Kidney epithelial cell (primary cell): ENCODE data around the gene SLIT1. TPM values are rescaled to one million over a fixed set of nuclear protein-coding genes. Genes with fewer than 3 reads are reported as not detected.
A peak's percentile ranks its signal among the peaks of the same experiment; 100 is the strongest.

ENCODE experiments used
- DNase-seq: peaks from one replicate; pipeline ENCODE4 v3.0.0-alpha.2; 2010; ENCODE audit warnings: low read depth
- H3K27me3 ChIP-seq: 2 replicates; pipeline ENCODE4 v1.6.0; 2011; ENCODE audit warnings: low read length; ENCODE audit not compliant: control insufficient read depth, insufficient read depth
- H3K36me3 ChIP-seq: 2 replicates; pipeline ENCODE4 v1.5.1; 2011; ENCODE audit warnings: low read length; ENCODE audit not compliant: control insufficient read depth, insufficient read depth
- H3K4me3 ChIP-seq: 2 replicates; pipeline ENCODE4 v1.5.1; 2011; ENCODE audit warnings: low read depth, mild to moderate bottlenecking, control low read depth, low read length
- total RNA-seq: library from RNA; depleted of rRNA; stranded (reverse); fragments of >200 nt; gene quantifications from 2 replicates; pipeline ENCODE4 v1.2.3, GENCODE V29; 2015
- TF ChIP-seq, protein P1 (sequence below): IDR thresholded peaks from 2 replicates; pipeline ENCODE4 v1.5.1; 2011; ENCODE audit warnings: mild to moderate bottlenecking, moderate library complexity, low read length, control low read depth, inconsistent platforms; ENCODE audit not compliant: insufficient read depth, poor library complexity, severe bottlenecking

SLIT1 gene
- total RNA-seq = 0.07 and 0.17 TPM in 2 replicates

DNA sequence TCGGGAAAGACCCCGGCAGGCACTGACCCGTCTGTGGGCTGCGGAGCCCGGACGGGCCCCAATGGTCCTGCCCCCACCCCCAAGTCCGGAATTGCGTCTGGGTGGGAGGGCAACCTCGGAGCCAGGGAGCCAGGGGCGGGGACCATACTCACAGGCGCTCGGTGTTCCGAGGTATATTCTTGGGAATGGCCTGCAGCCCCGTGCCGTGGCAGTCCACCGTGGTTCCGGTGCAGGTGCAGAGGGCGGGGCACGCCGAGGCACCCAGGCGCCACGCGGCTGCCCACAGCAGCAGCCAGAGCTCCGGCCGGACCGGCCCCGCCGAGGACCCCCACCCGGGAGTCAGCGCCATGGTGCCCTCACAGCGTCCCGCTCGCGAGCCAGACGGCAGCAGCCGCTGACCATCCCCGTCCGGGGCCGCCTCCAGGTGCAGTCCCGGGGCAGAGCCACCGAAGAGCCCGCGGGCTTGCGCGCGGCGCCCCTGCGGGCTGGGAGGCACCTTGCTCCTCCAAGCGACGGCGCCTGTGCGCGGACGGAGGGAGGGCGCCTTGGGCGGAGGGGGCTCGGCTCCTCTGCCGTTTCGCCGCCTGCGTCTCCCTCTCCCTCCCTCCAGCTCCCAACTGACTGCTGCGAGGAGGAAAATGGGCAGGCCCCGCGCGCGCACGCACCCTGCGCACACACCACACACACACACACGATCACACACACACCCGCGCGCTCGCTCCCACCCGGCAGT lies at the start of gene SLIT1:
Gene SLIT1 (minus strand): TSS at position 634 of the 733 bp plus-strand sequence. CDS start 285 bp downstream, at position 349.
- no peak for DNase-seq
- Histone ChIP-seq H3K36me3 (no peaks in the 10 kb centered on the region), H3K4me3 (no peak within 1 kb of the TSS), H3K27me3 (peaks cover 79% of the 10 kb centered on the region)
- TF ChIP-seq, protein P1, sequence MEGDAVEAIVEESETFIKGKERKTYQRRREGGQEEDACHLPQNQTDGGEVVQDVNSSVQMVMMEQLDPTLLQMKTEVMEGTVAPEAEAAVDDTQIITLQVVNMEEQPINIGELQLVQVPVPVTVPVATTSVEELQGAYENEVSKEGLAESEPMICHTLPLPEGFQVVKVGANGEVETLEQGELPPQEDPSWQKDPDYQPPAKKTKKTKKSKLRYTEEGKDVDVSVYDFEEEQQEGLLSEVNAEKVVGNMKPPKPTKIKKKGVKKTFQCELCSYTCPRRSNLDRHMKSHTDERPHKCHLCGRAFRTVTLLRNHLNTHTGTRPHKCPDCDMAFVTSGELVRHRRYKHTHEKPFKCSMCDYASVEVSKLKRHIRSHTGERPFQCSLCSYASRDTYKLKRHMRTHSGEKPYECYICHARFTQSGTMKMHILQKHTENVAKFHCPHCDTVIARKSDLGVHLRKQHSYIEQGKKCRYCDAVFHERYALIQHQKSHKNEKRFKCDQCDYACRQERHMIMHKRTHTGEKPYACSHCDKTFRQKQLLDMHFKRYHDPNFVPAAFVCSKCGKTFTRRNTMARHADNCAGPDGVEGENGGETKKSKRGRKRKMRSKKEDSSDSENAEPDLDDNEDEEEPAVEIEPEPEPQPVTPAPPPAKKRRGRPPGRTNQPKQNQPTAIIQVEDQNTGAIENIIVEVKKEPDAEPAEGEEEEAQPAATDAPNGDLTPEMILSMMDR = no peak

DNA sequence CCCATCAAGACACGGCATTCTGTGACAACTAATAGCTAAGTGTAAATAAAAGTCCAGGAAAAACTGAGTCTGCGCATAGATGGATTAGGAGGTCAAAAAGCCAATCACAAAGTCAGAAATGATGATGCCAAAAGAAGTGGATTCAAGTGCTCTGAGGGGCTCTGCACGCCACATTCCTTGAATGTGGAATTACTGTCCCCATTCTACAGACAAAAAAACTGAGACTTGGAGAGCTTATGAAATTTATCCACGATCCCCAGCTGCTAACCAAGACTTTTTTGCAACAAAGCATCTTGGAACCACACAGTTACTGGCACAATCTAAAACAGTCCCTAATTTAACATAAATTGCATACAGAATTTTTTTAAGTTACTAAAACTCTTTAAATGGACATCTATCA lies 49.6 kb upstream of the SLIT1 start:
- no peak for DNase-seq
- no peaks in the 10 kb centered on the region for H3K27me3 ChIP-seq
- no peak overlapping the region for H3K4me3 ChIP-seq
- TF ChIP-seq, protein P1 = no peak
- H3K36me3 ChIP-seq = no peaks in the 10 kb centered on the region

DNA sequence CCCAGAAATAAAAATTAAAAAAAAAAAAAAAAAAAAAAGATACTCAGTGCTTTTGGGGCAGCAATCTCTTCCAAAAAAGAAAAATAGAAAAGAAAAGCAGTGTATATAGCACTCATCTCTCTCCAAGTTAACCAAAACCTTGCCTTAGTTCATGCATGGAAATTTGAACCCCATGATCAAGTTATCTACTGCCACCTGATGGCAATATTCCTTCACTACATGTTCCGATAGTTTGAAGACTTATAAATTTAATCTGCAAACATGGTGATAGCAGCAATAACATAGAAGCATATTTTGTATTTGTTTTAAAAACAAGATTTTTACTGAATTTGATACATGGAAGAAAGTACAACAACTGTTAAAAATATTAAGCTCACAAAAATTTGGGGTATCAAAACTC lies 48.6 kb upstream of the SLIT1 start:
- no peaks in the 10 kb centered on the region for H3K27me3 ChIP-seq
- no peak overlapping the region for H3K4me3 ChIP-seq
- H3K36me3 ChIP-seq = no peaks in the 10 kb centered on the region
- TF ChIP-seq, protein P1 = peak; percentile 61
- DNase-seq = no peak

DNA sequence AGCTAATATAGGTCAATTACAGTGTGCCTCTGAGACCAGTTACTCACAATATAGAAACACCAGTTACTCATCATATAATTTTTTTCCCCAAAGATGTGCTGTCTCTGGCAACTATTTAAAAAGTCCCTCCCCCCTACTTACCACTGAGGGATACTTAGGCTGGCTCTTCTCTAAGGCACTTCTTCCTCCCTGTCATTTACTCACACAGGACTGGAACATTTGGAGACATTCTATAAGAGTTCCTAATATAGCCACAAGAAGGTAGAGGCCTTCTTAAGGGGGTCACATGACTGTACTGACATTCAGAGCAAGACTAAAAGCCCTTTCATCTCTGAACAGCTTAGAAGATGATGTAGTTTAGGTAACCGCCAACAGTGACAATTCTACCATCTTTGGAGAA lies 44.4 kb upstream of the SLIT1 start:
- TF ChIP-seq, protein P1 = no peak
- Histone ChIP-seq H3K4me3 (no peak overlapping the region), H3K27me3 (no peaks in the 10 kb centered on the region), H3K36me3 (no peaks in the 10 kb centered on the region)
- DNase-seq = no peak

DNA sequence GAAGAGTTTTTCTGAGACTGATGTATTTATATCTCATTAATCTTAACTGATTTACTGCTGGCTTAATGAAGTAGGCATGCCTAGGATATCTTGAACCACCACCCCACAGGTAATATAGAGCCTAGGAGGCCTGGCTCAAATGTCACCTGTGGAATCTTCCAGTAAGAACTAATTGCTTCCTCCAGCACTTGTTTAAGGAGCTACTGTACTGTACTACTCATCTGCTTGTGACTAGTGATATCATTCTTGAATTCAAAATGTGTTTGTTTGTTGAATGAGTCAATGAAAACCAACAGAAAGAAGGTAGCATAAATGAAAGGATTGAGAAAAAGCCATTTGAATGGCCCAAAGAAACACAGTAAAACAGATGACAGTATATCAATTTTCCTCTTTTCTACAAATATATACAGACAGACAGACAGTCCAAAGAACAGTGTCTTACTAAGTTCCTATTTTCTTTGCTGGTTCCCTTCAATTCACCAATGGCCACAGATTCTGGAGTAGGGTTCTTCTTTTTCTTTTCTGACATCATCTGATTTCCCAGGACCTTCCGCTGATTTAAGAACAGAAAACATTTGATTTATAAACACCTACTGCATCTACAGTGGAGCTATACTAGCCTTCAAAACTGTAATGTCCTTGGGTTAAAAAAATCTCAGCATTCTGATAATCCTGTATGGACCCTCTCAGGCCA lies 43.7 kb upstream of the SLIT1 start:
- DNase-seq = peak; percentile 25
- Histone ChIP-seq H3K36me3 (no peaks in the 10 kb centered on the region), H3K27me3 (no peaks in the 10 kb centered on the region), H3K4me3 (no peak overlapping the region)
- TF ChIP-seq, protein P1 = no peak

DNA sequence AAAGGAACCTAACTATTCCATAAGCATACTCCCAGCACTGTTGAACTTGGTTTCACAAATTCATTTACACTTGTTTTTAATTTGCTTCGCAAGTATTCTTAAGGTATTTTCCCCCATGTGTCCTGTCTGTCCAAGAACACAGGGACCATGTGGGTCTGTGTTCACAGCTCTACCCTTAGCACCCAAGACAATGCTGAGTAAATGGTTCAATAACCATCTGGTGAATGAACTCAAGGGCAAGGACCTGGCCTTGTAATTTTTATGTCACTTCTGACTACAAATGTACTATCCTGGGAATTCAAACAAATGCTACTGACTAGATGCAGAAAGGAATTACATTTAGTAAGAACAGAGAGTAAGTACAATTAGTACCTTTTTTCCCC lies 43.0 kb upstream of the SLIT1 start:
- Histone ChIP-seq H3K27me3 (no peaks in the 10 kb centered on the region), H3K36me3 (no peaks in the 10 kb centered on the region), H3K4me3 (no peak overlapping the region)
- TF ChIP-seq, protein P1 = no peak
- DNase-seq = no peak
